ENCODE results near the gene EXOC6B.

Gene EXOC6B

GRCh38 chr2:72300147-72300684, 525.6 kb downstream of the EXOC6B start:
- no peak for TF ChIP-seq CTCF (IDR thresholded peaks at IDR 0.05; ENCODE audit: insufficient read depth, low read depth, low read length, missing control alignments)
- H3K4me3 ChIP-seq (ENCODE audit: low read depth, low read length) = no peak overlapping the region
- DNase-seq (ENCODE audit: low read depth) = no peak

GRCh38 chr2:72293620-72294019, 532.2 kb downstream of the EXOC6B start:
- no peak for DNase-seq (ENCODE audit: low read depth)
- TF ChIP-seq CTCF (IDR thresholded peaks at IDR 0.05; ENCODE audit: insufficient read depth, low read depth, low read length, missing control alignments) = no peak

GRCh38 chr2:72292433-72292832, 533.4 kb downstream of the EXOC6B start:
- TF ChIP-seq CTCF (IDR thresholded peaks at IDR 0.05; ENCODE audit: insufficient read depth, low read depth, low read length, missing control alignments) = no peak
- no peak overlapping the region for H3K4me3 ChIP-seq (ENCODE audit: low read depth, low read length)
- no peak for DNase-seq (ENCODE audit: low read depth)

More at GRCh38 chr2:72293620-72294019, 532.2 kb downstream of the EXOC6B start:
- H3K4me3 ChIP-seq (ENCODE audit: low read depth, low read length) = no peak overlapping the region

- H3K4me3 ChIP-seq (ENCODE audit: low read depth, low read length) = no peak overlapping the region
- DNase-seq (ENCODE audit: low read depth) = no peak
- no peak for TF ChIP-seq CTCF (IDR thresholded peaks at IDR 0.05; ENCODE audit: insufficient read depth, low read depth, low read length, missing control alignments)
These were observed 534.8 kb downstream of the EXOC6B start for GRCh38 chr2:72291059-72291458.

GRCh38 chr2:72289736-72290135, 536.1 kb downstream of the EXOC6B start:
- H3K4me3 ChIP-seq (ENCODE audit: low read depth, low read length) = no peak overlapping the region
- TF ChIP-seq CTCF (IDR thresholded peaks at IDR 0.05; ENCODE audit: insufficient read depth, low read depth, low read length, missing control alignments) = no peak
- no peak for DNase-seq (ENCODE audit: low read depth)

- no peak overlapping the region for H3K4me3 ChIP-seq (ENCODE audit: low read depth, low read length)
- DNase-seq (ENCODE audit: low read depth) = no peak
- TF ChIP-seq CTCF (IDR thresholded peaks at IDR 0.05; ENCODE audit: insufficient read depth, low read depth, low read length, missing control alignments) = no peak
These were observed 536.5 kb downstream of the EXOC6B start for GRCh38 chr2:72289283-72289682.

- no peak overlapping the region for H3K4me3 ChIP-seq (ENCODE audit: low read depth, low read length)
- no peak for TF ChIP-seq CTCF (IDR thresholded peaks at IDR 0.05; ENCODE audit: insufficient read depth, low read depth, low read length, missing control alignments)
- no peak for DNase-seq (ENCODE audit: low read depth)
These were observed 547.8 kb downstream of the EXOC6B start for GRCh38 chr2:72278046-72278445.
